ENCODE data around the gene RIPPLY3. TPM values are rescaled to one million over a fixed set of nuclear protein-coding genes. Genes with fewer than 3 reads are reported as not detected.
"Not testable (repeated sequence)": the region's sequence is repeated elsewhere in the genome, so short reads cannot be mapped to it uniquely, and the experiment has no call there.

The RIPPLY3 gene
- total RNA-seq, 2 donors from 2014 or later = not detected

DNA sequence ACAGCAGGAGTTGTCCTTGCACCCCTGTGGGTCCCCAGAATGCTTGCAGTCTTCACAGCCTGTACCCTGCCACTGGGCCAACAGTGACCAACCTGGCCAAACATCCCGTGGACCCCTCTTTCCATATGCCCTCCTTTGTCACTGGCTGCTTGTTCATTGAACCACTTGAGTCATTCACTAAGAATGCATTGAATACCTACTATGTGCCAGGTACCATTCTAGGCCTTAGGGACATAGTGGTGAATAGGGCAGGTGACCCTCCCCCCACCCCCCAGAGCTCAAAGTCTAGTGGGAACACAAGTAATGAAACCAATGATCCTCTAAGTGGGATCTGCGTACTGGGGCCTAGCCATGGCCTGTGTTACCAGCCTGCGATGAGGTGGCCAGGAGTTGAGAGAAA lies 38.1 kb downstream of the RIPPLY3 start:
- no peak for TF ChIP-seq CTCF (IDR thresholded peaks at IDR 0.05)
- TF ChIP-seq POLR2A (IDR thresholded peaks at IDR 0.05) = no peak
- intact Hi-C loops (cut with DNase I) = no loop called here

DNA sequence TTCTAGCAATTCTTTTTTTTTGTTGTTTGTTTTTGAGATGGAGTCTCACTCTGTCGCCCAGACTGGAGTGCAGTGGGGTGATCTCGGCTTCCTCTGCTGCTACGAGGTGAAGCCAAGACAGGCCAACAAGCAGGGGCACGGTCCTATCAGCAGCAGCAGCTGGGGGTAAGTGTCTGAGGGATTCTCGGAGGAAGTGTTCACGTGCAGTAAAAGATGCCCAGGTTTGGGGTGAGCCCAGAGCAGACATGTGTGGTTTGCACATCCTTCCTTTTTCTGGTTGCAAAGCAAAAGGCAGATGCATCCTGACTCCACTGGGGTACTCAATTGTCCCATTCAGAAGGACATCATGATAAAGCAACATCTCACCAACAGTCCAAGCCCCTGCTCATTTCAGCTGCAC lies 38.6 kb downstream of the RIPPLY3 start:
- Histone ChIP-seq H3K4me3 (no peak overlapping the region), H3K9me3 (no peaks in the 10 kb centered on the region), H3K27me3 (no peaks in the 10 kb centered on the region), H3K36me3 (replicated peaks in 1 of 2; ENCODE audit: insufficient read depth in 1 of 2, low read depth in 2 of 2) (no peaks in the 10 kb centered on the region), H3K4me1 (no peaks in the 10 kb centered on the region), H3K27ac (no peak overlapping the region)
- DNase-seq = no peak
- TF ChIP-seq CTCF (IDR thresholded peaks at IDR 0.05) (no peak), POLR2A (IDR thresholded peaks at IDR 0.05) (no peak)
- intact Hi-C loops (cut with DNase I) = no loop called here
- 67 to 69% methylated on average over 6 of the region's 6 CpGs for WGBS, 2 donors
- no peak for ATAC-seq

More for the DNA sequence above, 38.1 kb downstream of the RIPPLY3 start:
- 89 to 94% methylated on average over 3 of the region's 3 CpGs for WGBS, 2 donors
- H3K36me3 ChIP-seq (replicated peaks in 1 of 2; ENCODE audit: insufficient read depth in 1 of 2, low read depth in 2 of 2) = no peaks in the 10 kb centered on the region
- DNase-seq (no peak), ATAC-seq (no peak)
- no peak overlapping the region for H3K4me3 ChIP-seq
- H3K9me3 ChIP-seq = no peaks in the 10 kb centered on the region
- H3K27ac ChIP-seq = no peak overlapping the region
- H3K27me3 ChIP-seq = no peaks in the 10 kb centered on the region
- no peaks in the 10 kb centered on the region for H3K4me1 ChIP-seq

- no peak for DNase-seq
- intact Hi-C loops (cut with DNase I) = no loop called here
- Histone ChIP-seq H3K27ac (no peak overlapping the region), H3K4me1 (no peaks in the 10 kb centered on the region), H3K4me3 (no peak overlapping the region), H3K9me3 (no peaks in the 10 kb centered on the region), H3K27me3 (no peaks in the 10 kb centered on the region), H3K36me3 (replicated peaks in 1 of 2; ENCODE audit: insufficient read depth in 1 of 2, low read depth in 2 of 2) (no peaks in the 10 kb centered on the region)
- no peak for ATAC-seq
- TF ChIP-seq CTCF (IDR thresholded peaks at IDR 0.05) = no peak
- WGBS, 2 donors = 73 to 78% methylated on average over 6 of the region's 6 CpGs
Observed at GRCh38 chr21:37045556-37045955, 39.1 kb downstream of the RIPPLY3 start.

DNA sequence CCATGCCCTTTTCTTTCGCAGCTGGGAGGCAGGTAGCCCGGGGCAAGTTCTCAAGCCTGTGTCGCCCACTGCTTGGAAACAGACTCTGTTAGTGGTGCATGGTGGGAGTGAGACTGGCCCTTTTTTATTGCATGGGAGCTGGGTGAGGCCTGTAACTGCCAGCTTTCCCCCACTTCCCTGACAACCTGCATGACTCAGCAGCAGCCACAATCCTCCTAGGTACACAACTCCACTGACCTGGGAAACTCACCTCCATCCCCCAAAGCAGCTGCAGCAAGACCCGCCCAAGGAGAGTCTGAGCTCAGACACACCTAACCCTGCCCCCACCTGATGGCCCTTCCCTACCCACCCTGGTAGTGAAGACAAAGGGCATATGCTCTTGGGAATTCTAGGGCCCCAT lies 40.6 kb downstream of the RIPPLY3 start:
- WGBS, 2 donors = 86 to 97% methylated on average over 2 to 4 of the region's 4 CpGs
- no peak for DNase-seq
- no peak for ATAC-seq
- intact Hi-C loops (cut with DNase I) = no loop called here
- Histone ChIP-seq H3K4me3 (no peak overlapping the region), H3K4me1 (no peaks in the 10 kb centered on the region), H3K27ac (no peak overlapping the region), H3K9me3 (no peaks in the 10 kb centered on the region), H3K36me3 (replicated peaks in 1 of 2; ENCODE audit: insufficient read depth in 1 of 2, low read depth in 2 of 2) (no peaks in the 10 kb centered on the region), H3K27me3 (no peaks in the 10 kb centered on the region)
- TF ChIP-seq POLR2A (IDR thresholded peaks at IDR 0.05) (no peak), CTCF (IDR thresholded peaks at IDR 0.05) (no peak)

DNA sequence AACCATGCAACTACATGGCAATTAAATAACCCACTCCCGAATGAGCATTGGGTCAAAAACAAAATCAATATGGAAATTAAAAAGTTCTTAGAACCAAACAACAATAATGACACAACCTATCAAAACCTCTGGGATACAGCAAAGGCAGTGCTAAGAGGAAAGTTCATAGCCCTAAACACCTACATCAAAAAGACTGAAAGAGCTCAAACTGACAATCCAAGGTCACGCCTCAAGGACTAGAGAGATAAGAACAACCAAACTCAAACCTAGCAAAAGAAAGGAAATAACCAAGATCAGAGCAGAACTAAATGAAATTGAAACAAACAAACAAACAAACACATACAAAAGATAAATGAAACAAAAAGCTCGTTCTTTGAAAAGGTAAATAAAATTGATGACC lies 43.2 kb downstream of the RIPPLY3 start:
- H3K4me3 ChIP-seq; DNase-seq; H3K27me3 ChIP-seq; ATAC-seq; intact Hi-C loops (cut with DNase I); H3K4me1 ChIP-seq; H3K9me3 ChIP-seq; H3K36me3 ChIP-seq (replicated peaks in 1 of 2; ENCODE audit: insufficient read depth in 1 of 2, low read depth in 2 of 2); H3K27ac ChIP-seq: not testable (repeated sequence)
- 60 to 69% methylated on average over 2 to 3 of the region's 3 CpGs for WGBS, 2 donors
